Gastrocnemius medialis (tissue), 4 donors: Measurements from ENCODE around the gene ECM2. TPM values are rescaled to one million over a fixed set of nuclear protein-coding genes. Genes with fewer than 3 reads are reported as not detected.

Experiments used
- ATAC-seq, 2 donors: fragments of 150-250 bp; one replicate each; pipeline ENCODE4 v1.9.1; 2016
- DNase-seq, 2 donors: peaks; one replicate each; pipeline ENCODE4 v3.0.0-alpha.2; 2019
- H3K27ac ChIP-seq, 4 donors: fragments of 200-600 bp; sonication (generic); 1 replicate in 1 of 4; 2 replicates in 3 of 4; pipeline ENCODE4 v1.5.1; 2016 to 2018; ENCODE audit warnings: mild to moderate bottlenecking in 2 of 4, moderate library complexity in 1 of 4
- H3K27me3 ChIP-seq, 3 donors: fragments of 200-600 bp; sonication (generic) in 2 of 3; 1 replicate in 1 of 3; 2 replicates in 2 of 3; pipeline versions ENCODE4 v1.5.1 to v1.6.0; 2016 to 2019; ENCODE audit warnings: mild to moderate bottlenecking in 1 of 3, moderate library complexity in 1 of 3
- H3K36me3 ChIP-seq, 2 donors: fragments of 200-600 bp; sonication (generic) in 1 of 2; one replicate each; pipeline ENCODE4 v1.5.1; 2017 to 2018
- H3K4me1 ChIP-seq, 2 donors: fragments of 200-600 bp; sonication (generic) in 1 of 2; one replicate each; pipeline ENCODE4 v1.5.1; 2016 to 2017; ENCODE audit warnings: mild to moderate bottlenecking in 2 of 2
- H3K4me3 ChIP-seq, 4 donors: fragments of 200-600 bp; sonication (generic) in 3 of 4; 1 replicate in 1 of 4; 2 replicates in 3 of 4; pipeline ENCODE4 v1.5.1; 2016 to 2019; ENCODE audit warnings: mild to moderate bottlenecking in 2 of 4
- H3K9me3 ChIP-seq, 3 donors: fragments of 200-600 bp; sonication (generic) in 2 of 3; 1 replicate in 1 of 3; 2 replicates in 2 of 3; pipeline ENCODE4 v1.5.1; 2016 to 2019
- POLR2A ChIP-seq, 2 donors: fragments of 450-650 bp; IDR thresholded peaks; one replicate each; pipeline ENCODE4 v1.6.1; 2017; ENCODE audit warnings: antibody characterized with exemption in 2 of 2, mild to moderate bottlenecking in 2 of 2, moderate library complexity in 2 of 2
- in situ Hi-C, 4 donors: fragments of 200-750 bp; cut with MboI; loops; one replicate each; pipeline versions ENCODE4 v1.15.0 to v1.8.0; 2017; ENCODE audit warnings: low sequenced_read_pairs in 4 of 4
- intact Hi-C: fragments of 100-400 bp; cut with DNase I; formaldehyde crosslinking; loops from one replicate; pipeline ENCODE4 v1.15.1; 2023; ENCODE audit warnings: low total_unique reads
- total RNA-seq, 4 donors: library from RNA; depleted of rRNA; stranded (reverse); fragments of >200 nt; gene quantifications; one replicate each; pipeline versions ENCODE4 v1.1.0 to v1.2.3, GENCODE V29; 2016
- TF ChIP-seq, protein P1 (sequence below), 5 experiments: fragments of 450-650 bp in 3 of 5; fragments of 200-600 bp in 2 of 5; sonication (generic) in 2 of 5; IDR thresholded peaks in 4 of 5; conservative IDR thresholded peaks in 1 of 5; 1 replicate in 4 of 5; 2 replicates in 1 of 5; pipeline ENCODE4 v1.5.1; 2016 to 2019; ENCODE audit warnings: antibody characterized with exemption in 5 of 5, mild to moderate bottlenecking in 3 of 5, moderate library complexity in 3 of 5

Gene ECM2
- total RNA-seq, 4 donors from 2014 or later: 1.5 to 9.7 (median 3.9) TPM

- H3K27me3 ChIP-seq: no peaks in the 10 kb centered on the region
- no peak overlapping the region for H3K4me3 ChIP-seq
- H3K27ac ChIP-seq: no peak overlapping the region
- no peaks in the 10 kb centered on the region for H3K36me3 ChIP-seq
- intact Hi-C loops (no loop called here), in situ Hi-C loops (no loop called here)
- DNase-seq: no peak
- H3K9me3 ChIP-seq: no peaks in the 10 kb centered on the region
- no peak for ATAC-seq
- no peaks in the 10 kb centered on the region for H3K4me1 ChIP-seq
- no peak for TF ChIP-seq POLR2A (IDR thresholded peaks at IDR 0.05)
- TF ChIP-seq, protein P1, sequence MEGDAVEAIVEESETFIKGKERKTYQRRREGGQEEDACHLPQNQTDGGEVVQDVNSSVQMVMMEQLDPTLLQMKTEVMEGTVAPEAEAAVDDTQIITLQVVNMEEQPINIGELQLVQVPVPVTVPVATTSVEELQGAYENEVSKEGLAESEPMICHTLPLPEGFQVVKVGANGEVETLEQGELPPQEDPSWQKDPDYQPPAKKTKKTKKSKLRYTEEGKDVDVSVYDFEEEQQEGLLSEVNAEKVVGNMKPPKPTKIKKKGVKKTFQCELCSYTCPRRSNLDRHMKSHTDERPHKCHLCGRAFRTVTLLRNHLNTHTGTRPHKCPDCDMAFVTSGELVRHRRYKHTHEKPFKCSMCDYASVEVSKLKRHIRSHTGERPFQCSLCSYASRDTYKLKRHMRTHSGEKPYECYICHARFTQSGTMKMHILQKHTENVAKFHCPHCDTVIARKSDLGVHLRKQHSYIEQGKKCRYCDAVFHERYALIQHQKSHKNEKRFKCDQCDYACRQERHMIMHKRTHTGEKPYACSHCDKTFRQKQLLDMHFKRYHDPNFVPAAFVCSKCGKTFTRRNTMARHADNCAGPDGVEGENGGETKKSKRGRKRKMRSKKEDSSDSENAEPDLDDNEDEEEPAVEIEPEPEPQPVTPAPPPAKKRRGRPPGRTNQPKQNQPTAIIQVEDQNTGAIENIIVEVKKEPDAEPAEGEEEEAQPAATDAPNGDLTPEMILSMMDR (IDR thresholded peaks at IDR 0.05 in 4 of 5, conservative IDR thresholded peaks at IDR 0.05 in 1 of 5): no peak
Observed at GRCh38 chr9:92494856-92495255, 40.9 kb downstream of the ECM2 start.

- Histone ChIP-seq H3K36me3 (no peaks in the 10 kb centered on the region), H3K9me3 (no peaks in the 10 kb centered on the region), H3K4me1 (no peaks in the 10 kb centered on the region), H3K4me3 (no peak overlapping the region), H3K27me3 (no peaks in the 10 kb centered on the region), H3K27ac (no peak overlapping the region)
- no peak for ATAC-seq
- no peak for TF ChIP-seq POLR2A (IDR thresholded peaks at IDR 0.05)
- TF ChIP-seq, protein P1 (IDR thresholded peaks at IDR 0.05 in 4 of 5, conservative IDR thresholded peaks at IDR 0.05 in 1 of 5): no peak
- DNase-seq: no peak
- in situ Hi-C loops (no loop called here), intact Hi-C loops (no loop called here)
Observed at GRCh38 chr9:92493749-92494387, 41.9 kb downstream of the ECM2 start.

DNA sequence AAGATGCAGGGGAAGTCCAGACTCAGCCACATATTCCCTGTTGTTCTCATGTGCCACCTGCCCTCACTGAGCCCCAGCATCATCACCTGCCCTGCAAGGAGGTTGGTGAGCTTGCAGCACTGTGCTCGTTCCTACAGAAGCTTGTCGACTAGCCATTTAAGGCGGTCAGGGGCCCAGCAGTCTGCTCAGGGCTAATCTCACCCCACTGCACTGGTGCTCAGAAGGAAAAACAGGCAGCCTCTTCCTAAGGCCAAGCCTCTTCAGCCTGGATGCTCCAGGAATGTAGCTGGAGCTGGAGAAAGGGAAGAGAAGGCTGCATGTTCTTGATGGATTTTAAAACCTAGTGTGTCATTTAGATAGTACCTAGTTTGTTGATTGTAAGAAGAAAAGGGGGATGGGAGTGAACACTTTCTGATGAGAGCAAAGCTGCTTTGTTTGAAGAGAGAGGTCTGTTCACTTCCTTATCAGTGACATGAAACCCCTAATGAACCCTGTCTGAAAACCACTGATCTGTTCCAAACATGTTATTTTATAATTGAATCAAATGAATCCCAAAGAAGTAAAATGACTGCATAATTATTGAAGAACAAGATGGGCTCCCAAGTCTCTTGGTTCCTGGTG is 42.9 kb downstream of the ECM2 start:
- intact Hi-C loops: no loop called here
- no peaks in the 10 kb centered on the region for H3K36me3 ChIP-seq
- TF ChIP-seq, protein P1 (IDR thresholded peaks at IDR 0.05 in 4 of 5, conservative IDR thresholded peaks at IDR 0.05 in 1 of 5): no peak
- no peak for TF ChIP-seq POLR2A (IDR thresholded peaks at IDR 0.05)
- DNase-seq: no peak
- ATAC-seq: no peak
- peaks cover 0 to 3% of the 10 kb centered on the region in 2 donors for H3K4me1 ChIP-seq
- in situ Hi-C loops: no loop called here
- H3K27me3 ChIP-seq: no peaks in the 10 kb centered on the region
- no peaks in the 10 kb centered on the region for H3K9me3 ChIP-seq
- no peak overlapping the region for H3K4me3 ChIP-seq
- H3K27ac ChIP-seq: no peak overlapping the region

DNA sequence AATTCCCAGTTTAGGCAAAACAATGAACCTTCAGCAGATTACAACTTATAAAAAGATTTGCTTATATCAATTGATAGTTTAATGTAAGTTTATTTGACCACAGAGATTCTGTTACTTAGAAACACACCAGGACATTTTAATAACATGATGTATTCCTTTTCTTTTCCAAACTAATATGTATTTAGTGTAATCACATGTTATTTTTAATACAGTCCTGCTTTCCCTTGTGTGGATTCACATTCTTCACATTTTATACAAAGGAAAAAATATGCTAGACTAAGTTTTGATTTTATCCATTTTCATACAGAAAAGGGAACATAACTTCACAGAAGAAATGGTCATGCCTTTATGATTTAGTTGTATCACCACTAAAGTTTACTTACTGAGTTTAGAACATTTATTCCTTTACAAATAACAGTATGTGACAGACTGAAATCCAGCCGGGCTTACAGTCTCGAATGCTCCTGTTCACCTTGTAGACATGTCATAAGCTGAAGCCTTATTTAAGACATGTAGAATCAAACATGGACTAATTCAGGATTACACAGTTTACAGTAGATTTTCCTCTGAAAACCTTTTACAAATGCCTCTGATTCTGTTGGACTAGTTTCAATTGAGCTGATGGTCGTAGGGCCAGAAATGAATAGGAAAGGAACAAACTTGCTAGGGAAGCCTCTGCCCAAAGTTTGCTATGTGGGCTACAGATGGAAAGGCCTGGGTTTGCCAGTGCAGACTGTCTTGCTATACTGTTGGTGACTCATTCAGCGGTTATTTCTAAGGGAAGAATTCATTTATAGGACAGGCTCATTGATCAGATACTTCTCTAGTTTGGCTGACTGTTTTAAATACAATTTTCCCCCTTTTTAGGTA is 46.9 kb downstream of the ECM2 start:
- ATAC-seq: no peak
- H3K9me3 ChIP-seq: no peaks in the 10 kb centered on the region
- H3K27me3 ChIP-seq: no peaks in the 10 kb centered on the region
- H3K36me3 ChIP-seq: no peaks in the 10 kb centered on the region
- no peak overlapping the region for H3K4me3 ChIP-seq
- in situ Hi-C loops: no loop called here
- no peak for DNase-seq
- intact Hi-C loops: no loop called here
- peaks cover 3 to 5% of the 10 kb centered on the region in 2 donors for H3K4me1 ChIP-seq
- H3K27ac ChIP-seq: no peak overlapping the region
- TF ChIP-seq POLR2A (IDR thresholded peaks at IDR 0.05): no peak
- TF ChIP-seq, protein P1 (IDR thresholded peaks at IDR 0.05 in 4 of 5, conservative IDR thresholded peaks at IDR 0.05 in 1 of 5): no peak
